Inflammatory macrophage (primary cell): Measurements from ENCODE around the gene CLASP1.
"Not testable (repeated sequence)": the region's sequence is repeated elsewhere in the genome, so short reads cannot be mapped to it uniquely, and the experiment has no call there.

Source experiments
- DNase-seq, 2 donors: peaks; one replicate each; pipeline ENCODE4 v3.0.0-alpha.2; 2020 to 2022

The CLASP1 gene

DNA sequence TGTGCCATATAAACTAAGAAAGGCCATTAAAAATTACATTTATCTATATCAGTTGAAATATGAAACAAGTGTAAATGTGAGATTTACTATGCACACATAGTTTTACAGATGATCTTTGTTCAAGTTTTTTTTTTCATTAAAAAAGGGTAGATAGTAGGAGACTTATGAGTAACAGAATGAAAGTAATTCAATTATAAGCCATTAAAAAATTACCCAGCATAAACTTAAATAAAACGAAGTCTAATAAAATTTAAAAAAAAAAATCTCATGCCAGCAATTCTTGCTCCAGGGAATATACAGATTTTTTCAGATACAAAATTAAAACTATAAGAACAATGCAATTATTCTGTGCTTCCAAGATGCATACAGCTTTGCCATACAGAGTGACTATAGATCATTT, 236.9 kb downstream of the CLASP1 start:
- no peak for DNase-seq

DNA sequence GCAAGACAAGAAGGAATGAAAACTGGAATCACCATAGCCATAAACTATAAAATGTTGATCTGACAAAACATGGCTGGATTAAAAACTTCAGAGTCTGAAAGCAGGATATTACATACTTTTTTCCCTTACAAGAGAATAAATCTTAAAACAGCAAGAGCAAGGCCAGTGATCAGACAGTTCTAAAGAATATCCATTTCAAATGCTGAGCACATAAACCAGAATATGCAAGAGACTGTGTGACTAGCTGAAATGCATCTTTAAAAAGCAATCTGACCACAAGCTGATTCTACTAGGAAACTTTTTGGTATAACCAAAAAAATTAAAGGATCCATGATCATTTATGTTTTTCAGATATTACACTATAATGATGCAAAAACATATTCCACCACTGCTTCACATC, 239.3 kb downstream of the CLASP1 start:
- DNase-seq, result no peak

DNA sequence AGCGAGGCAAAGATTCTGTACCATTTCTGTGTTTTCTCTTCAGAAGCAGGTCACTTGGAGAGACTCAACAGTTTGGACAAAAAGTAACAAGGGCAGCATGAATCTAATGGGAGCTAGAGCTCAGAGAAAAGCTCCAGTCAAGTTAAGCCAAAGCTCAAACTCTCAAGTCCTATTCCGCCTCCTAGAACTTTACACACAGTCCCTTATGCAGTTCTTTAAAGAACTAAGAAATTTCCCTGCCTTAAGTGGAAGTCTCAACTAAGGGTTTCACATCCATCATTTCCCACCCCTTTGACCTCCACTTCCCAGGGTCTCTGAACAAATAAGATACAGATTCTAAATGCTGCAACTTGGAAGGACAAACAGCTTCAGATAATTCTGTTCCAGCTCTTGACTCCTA, 239.9 kb downstream of the CLASP1 start:
- DNase-seq, result no peak

DNA sequence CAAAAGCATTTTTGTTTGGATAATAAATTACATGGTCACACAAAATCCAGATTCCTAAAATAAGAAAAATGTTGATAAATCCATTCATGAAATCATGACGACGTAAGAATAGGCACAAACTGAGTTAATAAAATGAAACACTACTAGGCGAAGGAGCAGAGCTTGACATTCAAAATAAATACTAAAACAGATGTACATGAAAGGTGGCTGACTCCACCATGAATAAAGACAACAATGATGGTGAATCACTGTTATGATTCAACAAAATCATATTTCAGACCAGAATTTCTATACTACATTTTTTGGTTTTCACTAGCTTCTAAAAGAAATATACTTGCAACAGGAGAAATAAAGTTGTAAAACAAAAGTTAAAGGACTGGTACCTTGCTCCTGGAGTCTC, 240.6 kb downstream of the CLASP1 start:
- DNase-seq, result no peak

DNA sequence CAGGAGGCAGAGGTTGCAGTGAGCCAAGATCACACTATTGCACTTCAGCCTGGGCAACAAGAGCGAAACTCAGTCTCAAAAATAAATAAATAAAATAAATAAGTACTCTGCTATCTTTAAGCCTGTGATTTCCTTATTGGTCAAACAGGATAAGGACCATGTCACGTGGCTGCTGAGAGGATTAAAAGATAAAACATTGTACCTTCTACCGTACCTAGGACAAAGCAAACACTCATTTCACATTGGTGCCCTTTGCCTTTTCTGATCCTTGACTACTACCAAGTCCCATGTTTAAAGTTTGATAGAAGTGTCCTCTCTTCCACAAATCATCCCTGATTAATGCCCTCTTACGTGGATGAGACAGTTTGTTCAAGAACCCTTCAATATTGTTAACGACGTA, 244.0 kb downstream of the CLASP1 start:
- no peak for DNase-seq

DNA sequence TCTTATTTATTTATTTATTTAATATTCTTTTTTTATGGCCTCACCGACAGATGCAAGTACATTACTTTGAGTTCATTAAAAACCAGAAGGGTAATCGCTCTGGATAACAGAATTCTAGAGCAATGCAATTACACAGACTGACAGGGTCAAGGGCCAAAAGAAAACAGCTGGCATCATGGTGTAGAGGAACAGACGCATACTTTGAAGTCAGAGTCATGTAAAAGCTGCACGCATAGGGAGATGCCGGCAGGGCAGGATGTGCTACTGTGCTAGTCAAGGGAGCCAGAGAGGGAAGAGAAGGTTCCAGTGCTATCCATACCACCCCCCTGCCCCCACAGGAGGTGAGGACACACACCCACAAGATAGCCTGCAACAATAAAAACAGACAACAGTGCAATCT, 249.1 kb downstream of the CLASP1 start:
- DNase-seq, result no peak

DNA sequence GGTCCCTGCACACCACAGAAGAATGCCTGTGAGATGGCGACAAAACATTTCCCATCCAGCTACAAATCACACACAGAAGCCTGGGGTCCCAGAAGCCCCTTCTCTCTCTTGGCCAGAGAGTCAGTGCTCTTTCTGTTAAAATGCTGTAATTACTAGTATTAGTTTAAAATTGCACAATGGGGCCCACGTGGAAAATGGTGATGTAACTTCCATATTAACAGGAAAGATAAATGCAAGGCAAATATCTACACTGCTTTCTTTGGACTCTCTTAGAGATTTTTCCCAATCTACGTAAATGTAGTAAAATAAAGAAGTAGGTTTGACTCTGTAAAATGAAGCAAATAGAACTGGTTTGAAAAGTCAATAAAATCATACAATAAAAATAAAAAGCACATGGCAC, 250.4 kb downstream of the CLASP1 start:
- peak; percentile 36 to 63 for DNase-seq

DNA sequence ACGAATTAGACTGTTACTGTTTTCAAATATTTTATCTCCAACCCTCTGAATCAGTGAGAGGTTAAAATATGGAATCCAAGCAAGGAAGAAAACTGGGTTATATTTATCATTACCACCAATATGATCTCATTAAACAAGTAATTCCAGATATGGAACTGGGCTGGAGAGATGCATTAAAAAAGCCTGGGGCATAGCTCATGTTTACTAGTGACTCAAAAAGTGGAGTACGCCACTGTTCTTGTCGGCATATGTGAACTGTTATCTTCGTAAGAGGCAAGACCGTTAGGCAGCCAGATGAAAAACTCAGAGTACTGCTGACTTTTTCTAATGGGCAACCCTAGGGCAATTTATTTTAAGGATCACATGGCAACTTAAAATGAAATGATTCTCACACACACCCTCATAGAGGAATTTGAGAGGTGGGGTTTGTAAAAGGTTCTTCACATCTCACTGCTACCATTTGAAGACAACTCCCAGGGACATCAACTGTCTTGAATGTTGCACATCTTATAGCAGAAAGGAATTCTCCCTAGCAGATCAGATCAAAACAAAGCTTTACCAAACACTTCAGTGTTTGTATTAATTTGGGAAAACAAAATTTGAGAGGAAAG, 259.1 kb downstream of the CLASP1 start:
- DNase-seq, result no peak

DNA sequence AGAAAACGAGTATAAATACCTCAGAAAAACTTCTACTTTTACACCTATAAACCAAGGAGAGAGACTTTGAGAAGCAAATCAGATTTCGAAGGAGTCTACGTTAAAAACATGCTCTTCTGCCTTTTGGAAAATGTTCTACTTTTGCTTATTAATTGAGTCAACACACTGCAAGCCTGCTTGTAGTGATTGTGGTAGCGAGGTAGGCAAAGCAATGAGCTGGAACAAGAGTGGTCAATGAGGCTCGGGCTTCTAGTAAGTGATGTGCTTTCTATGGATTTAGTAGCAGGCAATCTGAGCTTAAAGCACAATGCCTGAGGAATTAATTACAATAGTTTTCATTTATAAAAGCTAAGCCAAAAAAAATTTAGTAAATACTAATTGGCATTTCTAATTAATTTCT, 260.9 kb downstream of the CLASP1 start:
- no peak for DNase-seq

DNA sequence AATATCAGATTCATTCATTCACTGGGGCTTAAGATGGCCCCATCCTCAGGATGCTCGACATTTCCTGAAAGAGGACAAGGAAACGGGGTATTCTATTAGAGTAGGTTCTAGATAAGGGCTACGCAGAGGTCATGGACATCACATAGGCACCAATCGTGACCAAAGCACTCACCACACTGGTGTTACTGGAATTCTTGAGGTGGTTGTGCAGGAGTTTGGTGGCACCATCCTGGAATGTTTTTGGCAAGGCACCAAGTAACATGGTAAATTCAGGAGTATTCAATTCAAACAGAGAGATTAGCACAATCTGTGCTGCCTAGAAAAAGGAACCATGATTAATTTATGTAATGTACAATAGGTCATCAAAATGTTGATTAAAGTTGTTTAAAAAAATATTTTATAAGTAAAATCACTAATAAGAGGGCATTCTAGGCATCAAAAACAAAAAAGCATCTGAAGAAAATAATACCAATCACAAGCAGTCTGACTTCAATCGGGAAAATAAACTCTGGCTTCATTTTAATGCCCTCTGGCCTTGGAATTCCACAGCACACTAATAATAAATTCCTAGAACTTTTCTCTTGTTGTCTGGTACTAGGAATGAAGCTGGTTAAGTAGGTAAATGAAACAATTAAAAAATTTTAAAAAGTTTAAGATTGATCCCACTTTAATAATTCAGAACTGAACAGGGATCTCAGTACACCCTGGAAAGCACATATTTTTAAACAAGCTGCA, 261.5 kb downstream of the CLASP1 start:
- no peak for DNase-seq

DNA sequence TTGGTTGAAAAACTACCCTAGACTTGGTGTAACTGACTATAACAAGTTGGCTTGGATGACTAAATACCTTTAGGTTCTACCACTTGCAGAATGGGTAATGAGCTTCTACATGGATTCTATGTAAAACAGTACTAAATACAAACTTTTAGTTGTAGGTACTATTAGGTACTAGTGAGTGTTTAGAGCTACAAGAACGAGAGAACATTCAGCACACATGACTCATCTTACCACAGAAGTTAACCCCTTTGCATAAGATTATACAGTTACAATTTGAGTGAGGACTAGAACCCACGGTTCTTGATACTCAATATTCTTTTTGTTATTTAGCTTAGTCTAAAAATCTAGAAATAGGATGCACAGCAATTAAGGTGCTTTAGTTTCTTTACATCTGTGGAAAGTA, 262.6 kb downstream of the CLASP1 start:
- no peak for DNase-seq

DNA sequence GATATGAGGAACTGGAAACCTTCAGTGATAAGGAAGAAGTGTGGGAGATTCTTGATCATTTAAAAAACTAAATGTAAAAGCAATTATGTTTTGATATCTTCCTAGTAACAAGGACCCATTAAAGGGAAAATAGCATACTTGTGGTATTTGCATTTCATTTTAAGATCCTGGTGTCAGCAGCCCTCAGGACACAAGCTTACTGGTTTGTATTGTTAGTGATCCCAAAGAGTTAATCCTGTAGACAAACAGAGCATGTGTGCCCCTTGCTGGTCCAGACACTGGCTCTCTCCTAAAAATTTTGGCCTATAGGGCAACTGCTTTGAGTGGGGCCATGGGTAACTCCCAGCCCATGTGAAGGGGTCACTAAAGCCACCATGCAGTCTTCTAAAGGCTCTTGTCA, 263.2 kb downstream of the CLASP1 start:
- DNase-seq, result no peak

DNA sequence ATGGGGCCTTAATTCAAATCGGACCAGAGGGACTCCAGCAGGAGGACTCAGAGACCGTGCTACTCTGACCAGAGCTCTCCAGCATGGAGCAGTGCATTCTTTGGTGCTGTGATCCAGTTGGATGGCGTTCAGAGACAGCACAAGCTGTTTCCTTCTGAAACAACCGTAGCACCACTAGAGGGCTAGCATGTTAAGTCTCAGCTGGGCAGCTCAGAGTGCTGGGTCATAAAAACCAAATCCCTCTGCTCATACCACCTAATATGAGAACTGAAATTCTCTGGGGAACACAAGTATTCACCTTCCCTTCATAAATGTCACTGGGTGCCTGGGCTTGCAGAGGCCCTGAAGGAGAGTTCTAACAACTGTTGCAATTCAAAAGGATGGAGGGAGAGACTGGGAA, 266.5 kb downstream of the CLASP1 start:
- DNase-seq, result no peak

DNA sequence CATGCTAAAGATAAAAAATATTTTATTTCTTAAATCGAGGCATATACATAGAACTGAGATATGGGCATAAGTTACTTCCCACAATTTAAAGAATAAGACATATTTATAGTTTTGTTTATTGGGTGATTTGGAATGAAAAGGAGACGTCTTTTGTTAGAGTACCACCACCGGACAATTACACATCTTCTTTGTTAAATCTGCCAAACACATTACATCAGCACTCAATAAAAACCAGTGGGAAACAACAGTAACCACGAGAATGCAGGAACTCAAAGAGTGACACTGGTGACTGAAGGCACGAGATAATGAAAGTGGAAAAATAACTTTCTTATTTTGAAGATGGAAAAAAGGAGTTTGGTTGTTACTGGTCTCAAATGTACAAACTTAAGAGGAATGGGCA, 271.6 kb downstream of the CLASP1 start:
- no peak for DNase-seq

DNA sequence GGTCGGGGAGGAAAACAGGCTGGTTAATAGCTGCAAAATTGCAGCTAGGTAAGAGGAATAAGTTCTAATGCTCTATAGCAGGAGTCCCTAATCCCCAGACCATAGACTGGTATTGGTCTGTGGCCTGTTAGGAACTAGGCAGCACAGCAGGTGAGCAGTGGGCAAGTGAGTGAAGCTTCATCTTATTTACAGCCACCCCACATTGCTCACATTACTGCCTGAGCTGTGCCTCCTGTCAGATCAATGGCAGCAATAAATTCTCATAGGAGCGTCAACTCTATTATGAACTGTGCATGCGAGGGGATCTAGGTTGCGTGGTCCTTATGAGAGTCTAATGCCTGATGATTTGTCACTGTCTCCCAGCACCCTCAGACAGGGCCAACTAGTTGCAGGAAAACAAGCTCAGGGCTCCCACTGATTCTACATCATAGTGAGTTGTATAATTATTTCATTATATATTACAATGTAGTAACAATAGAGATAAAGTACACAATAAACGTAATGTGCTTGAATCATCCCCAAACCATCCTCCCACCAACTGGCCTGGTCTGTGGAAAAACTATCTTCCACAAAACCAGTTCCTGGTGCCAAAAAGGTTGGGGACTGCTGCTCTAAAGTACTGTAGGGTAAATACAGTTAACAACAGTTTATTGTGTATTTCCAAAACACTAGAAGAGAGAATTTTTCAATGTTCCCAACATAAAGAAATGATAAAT, 272.6 kb downstream of the CLASP1 start:
- DNase-seq, result no peak

DNA sequence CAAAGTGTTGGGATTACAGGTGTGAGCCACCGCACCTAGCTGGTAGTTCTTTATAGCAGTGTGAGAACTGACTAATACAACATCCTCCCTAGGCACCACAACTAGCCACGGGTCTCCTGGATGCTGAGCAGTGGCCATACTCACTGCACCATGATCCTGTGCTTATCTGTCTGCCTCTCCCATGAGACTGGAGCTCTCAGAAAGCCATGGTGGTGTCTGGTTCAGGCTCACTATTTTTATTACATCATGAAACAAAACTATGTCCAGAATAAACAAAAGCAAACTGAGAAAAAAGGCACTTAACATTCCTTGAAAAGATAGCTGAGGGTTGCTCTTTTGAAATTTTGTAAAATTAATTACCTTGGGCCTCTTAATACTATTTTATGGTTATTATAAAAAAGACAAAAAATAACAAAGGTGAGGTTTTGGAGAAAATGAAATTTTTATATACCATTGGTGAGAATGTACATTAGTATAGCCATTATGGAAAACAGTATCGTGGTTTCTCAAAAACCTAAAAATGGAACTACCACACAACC, 273.6 kb downstream of the CLASP1 start:
- no peak for DNase-seq

DNA sequence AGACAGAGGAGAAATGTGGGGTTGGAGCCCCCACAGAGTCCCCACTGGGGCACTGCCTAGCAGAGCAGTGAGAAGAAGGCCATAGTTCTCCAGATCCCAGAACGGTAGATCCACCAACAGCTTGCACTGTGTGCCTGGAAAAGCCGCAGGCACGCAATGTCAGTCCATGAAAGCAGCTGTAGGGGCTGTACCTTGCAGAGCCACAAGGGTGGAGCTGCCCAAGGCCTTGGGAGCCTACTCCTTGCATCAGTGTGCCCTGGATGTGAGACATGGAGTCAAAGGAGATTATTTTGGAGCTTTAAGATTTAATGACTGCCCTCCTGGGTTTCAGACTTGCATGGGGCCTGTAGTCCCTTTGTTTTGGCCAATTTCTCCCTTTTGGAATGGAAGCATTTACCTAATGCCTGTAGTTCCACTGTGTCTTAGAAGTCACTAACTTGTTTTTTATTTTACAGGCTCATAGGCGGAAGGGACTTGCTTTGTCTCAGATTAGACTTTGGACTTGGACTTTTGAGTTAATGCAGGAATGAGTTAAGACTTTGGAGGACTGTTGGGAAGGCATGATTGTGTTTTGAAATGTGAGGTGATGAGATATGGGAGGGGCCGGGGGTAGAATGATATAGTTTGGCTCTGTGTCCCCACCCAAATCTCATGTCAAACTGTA, 274.7 kb downstream of the CLASP1 start:
- DNase-seq, result not testable (repeated sequence)

DNA sequence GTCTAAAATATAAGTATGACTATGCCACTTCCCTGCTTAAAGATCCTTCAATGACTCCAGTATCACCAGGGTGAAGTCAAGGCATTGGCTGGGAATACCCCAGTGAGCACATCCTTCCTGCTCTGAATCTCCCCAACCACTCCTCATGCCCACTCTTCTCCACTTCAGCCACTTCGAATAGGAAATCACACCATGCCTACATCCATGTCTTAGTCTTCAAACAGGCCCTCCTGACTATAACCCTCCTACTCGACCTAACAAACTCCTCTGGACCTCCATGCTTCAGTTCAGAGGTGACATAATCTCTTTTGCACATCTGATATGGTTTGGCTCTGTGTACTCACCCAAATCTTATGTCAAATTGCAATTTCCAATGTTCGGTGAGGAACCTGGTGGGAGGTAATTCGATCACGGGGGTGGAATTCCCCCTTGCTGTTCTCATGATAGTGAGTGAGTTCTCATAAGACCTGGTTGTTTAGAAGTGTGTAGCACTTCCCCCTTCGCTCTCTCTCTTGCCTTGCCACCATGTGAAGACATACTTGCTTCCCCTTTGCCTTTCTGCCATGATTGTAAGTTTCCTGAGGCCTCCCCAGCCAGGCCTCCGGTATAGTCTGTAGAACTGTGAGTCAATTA, 276.4 kb downstream of the CLASP1 start:
- peak; percentile 31 to 67 for DNase-seq

DNA sequence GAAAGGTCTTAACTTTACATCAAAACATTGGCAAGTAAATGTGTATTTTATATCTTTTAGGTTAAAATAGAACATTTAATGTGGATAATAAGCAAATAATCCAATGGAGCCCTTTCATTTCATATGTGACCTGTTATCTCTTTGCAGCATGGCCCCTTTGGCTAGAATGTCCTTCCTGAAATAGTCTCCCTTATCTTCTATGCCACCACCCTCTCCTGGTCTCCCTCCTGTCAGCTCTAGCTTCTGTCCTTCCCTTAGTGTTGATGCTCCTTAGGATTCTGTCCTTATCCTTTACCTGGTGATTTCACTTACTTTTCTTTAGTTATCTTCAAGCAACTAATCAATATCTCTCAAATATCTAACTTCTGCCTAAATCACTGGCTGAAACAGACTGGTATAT, 277.2 kb downstream of the CLASP1 start:
- DNase-seq, result no peak

DNA sequence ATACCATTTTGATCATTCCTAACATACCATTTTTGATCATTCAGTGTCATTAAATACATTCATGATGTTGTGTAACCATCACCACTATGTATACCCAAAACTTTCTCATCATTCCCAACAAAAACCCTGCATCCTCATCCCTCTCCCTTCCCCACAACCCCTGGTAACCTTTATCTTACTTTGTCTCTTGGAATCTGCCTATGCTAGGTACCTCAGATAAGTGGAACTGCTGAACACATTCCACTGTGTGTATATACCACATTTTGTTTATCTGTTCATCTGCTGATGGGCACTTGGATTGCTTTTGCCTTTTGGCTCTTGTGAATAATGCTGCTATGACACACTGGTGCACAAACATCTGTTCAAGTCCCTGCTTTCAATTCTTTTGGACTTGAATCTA, 280.4 kb downstream of the CLASP1 start:
- no peak for DNase-seq

DNA sequence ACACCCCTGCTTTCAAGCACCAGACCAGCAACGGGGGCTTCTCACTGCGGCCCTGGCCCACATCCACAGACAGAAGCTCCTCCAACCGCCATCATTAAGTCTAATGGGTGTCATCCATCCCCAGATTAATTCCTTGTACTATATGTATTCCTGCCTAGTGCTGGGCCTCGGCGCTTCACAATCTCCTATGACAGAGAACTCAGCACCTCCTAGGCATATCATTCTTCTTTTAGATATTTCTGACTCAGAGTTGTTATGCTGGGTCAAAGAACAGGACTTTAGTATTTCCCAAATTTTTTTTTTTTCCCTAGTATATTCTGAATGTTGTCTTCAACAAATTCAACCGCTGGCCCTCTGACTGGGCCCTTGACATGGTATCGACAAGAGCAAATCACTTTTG, 281.1 kb downstream of the CLASP1 start:
- DNase-seq, result no peak

DNA sequence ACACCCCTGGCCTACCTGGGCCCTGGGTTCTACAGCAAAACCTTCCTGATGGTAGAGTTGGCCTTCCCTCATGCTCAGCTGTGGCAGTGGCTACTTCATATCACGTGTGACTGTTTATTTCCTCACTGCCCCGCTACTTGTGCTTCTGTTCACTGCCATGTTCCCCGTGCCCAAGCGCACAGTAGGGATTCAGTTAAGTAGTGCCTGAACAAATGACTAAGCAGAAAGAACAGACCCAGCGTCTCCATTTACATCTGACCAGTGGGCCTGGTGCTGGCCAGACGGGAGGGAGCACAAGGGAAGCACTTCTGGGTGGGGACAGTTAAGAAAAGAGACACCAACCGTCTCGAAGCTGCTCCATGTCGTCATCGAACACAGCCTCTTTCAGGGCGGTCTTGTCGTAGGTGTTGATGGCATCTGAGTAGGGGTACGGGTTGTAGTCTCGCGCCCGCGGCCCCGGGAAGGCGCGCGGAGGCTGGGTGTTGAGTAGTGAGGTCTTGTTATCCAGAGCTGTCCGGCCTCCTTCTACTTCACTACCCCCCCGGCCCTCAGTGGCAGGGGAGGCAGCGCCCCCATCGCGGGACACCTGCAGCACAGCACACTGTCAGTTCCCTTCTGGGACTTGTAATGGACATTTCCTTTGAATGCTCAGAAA, 281.9 kb downstream of the CLASP1 start:
- no peak for DNase-seq
